GM23338 (cell line): Measurements from ENCODE around the gene ADAMTS1. TPM values are rescaled to one million over a fixed set of nuclear protein-coding genes. Genes with fewer than 3 reads are reported as not detected.

Source experiments
- ATAC-seq: fragments of 200-7000 bp; cut with Tn5 transposase; 3 replicates; pipeline ENCODE4 v1.9.1; 2020
- DNase-seq: peaks from one replicate; pipeline ENCODE4 v3.0.0-alpha.2; 2015; ENCODE audit warnings: low spot score
- H2AFZ ChIP-seq: fragments of 200-600 bp; sonication (generic); 2 replicates; pipeline ENCODE4 v1.8.0; 2016; ENCODE audit warnings: antibody characterized with exemption, mild to moderate bottlenecking, moderate library complexity
- H3F3A ChIP-seq: fragments of 200-600 bp; sonication (generic); replicated peaks from 2 replicates; pipeline ENCODE4 v1.8.0; 2017; ENCODE audit warnings: antibody characterized with exemption, mixed run types, low read depth
- H3K27ac ChIP-seq: fragments of 200-600 bp; sonication (generic); 2 replicates; pipeline ENCODE4 v1.6.1; 2016; ENCODE audit warnings: low read depth
- H3K27me3 ChIP-seq: fragments of 200-600 bp; sonication (generic); 2 replicates; pipeline ENCODE4 v1.8.0; 2016; ENCODE audit warnings: mild to moderate bottlenecking, mixed run types, moderate library complexity; ENCODE audit not compliant: insufficient read depth
- H3K36me3 ChIP-seq: fragments of 200-600 bp; sonication (generic); 2 replicates; pipeline ENCODE4 v1.8.0; 2016; ENCODE audit warnings: mild to moderate bottlenecking; ENCODE audit not compliant: insufficient read depth
- H3K4me1 ChIP-seq: fragments of 200-600 bp; sonication (generic); 2 replicates; pipeline ENCODE4 v1.8.0; 2016; ENCODE audit warnings: mild to moderate bottlenecking, moderate library complexity; ENCODE audit not compliant: insufficient read depth
- H3K4me2 ChIP-seq: fragments of 200-600 bp; sonication (generic); 2 replicates; pipeline ENCODE4 v1.7.1; 2017; ENCODE audit warnings: mixed run types
- H3K4me3 ChIP-seq: fragments of 200-600 bp; sonication (generic); 2 replicates; pipeline ENCODE4 v1.6.1; 2016; ENCODE audit warnings: mixed run types
- H3K79me2 ChIP-seq: fragments of 200-600 bp; sonication (generic); replicated peaks from 2 replicates; pipeline ENCODE4 v1.8.0; 2017; ENCODE audit warnings: mild to moderate bottlenecking; ENCODE audit not compliant: insufficient read depth
- H3K9me2 ChIP-seq: fragments of 200-600 bp; sonication (generic); 2 replicates; pipeline ENCODE4 v1.8.0; 2017; ENCODE audit not compliant: insufficient read depth
- H4K20me1 ChIP-seq: fragments of 200-600 bp; sonication (generic); replicated peaks from 2 replicates; pipeline ENCODE4 v1.8.0; 2017; ENCODE audit warnings: mild to moderate bottlenecking; ENCODE audit not compliant: insufficient read depth
- H3K27ac Mint-ChIP-seq: 2 replicates; pipeline ENCODE4 v1.8.0; 2020; ENCODE audit warnings: inconsistent platforms, mild to moderate bottlenecking, moderate library complexity, mixed read lengths
- H3K27me3 Mint-ChIP-seq: 3 replicates; pipeline ENCODE4 v1.8.0; 2022; ENCODE audit warnings: low read depth, mild to moderate bottlenecking, moderate library complexity, mixed read lengths, inconsistent platforms; ENCODE audit not compliant: insufficient read depth, poor library complexity
- H3K36me3 Mint-ChIP-seq: 3 replicates; pipeline ENCODE4 v1.8.0; 2021; ENCODE audit warnings: low read depth, mild to moderate bottlenecking, inconsistent platforms, moderate library complexity, mixed read lengths
- H3K4me1 Mint-ChIP-seq: 3 replicates; pipeline ENCODE4 v1.8.0; 2020; ENCODE audit warnings: mild to moderate bottlenecking, inconsistent platforms, mixed read lengths
- H3K4me3 Mint-ChIP-seq: 3 replicates; pipeline ENCODE4 v1.8.0; 2021; ENCODE audit warnings: moderate library complexity, mild to moderate bottlenecking, inconsistent platforms, mixed read lengths
- H3K9me3 Mint-ChIP-seq: 3 replicates; pipeline ENCODE4 v1.8.0; 2020; ENCODE audit warnings: moderate library complexity, mild to moderate bottlenecking, inconsistent platforms, mixed read lengths
- CREB1 ChIP-seq: fragments of 250-450 bp; sonication (Bioruptor Pico); IDR thresholded peaks from 2 replicates; pipeline ENCODE4 v1.5.0; 2020; ENCODE audit warnings: low read depth, mild to moderate bottlenecking, moderate library complexity
- CTCF ChIP-seq, 2 experiments: fragments of 200-600 bp in 1 of 2; sonication (generic) in 1 of 2; conservative IDR thresholded peaks; 2 replicates each; pipeline versions ENCODE4 v1.5.1 to v1.6.1; 2016 to 2017; ENCODE audit warnings: antibody characterized with exemption in 2 of 2, low read depth in 2 of 2, mild to moderate bottlenecking in 2 of 2, moderate library complexity in 1 of 2
- ETS1 ChIP-seq: IDR thresholded peaks from 2 replicates; pipeline ENCODE4 v1.6.1; 2016; ENCODE audit warnings: antibody characterized with exemption
- EZH2 ChIP-seq: fragments of 200-600 bp; sonication (generic); IDR thresholded peaks from one replicate; pipeline ENCODE4 v1.8.0; 2017; ENCODE audit warnings: antibody characterized with exemption, mild to moderate bottlenecking, low read depth; ENCODE audit not compliant: unreplicated experiment
- EZH2phosphoT487 ChIP-seq: fragments of 200-600 bp; sonication (generic); IDR thresholded peaks from one replicate; pipeline ENCODE4 v1.8.1; 2018; ENCODE audit warnings: antibody characterized with exemption; ENCODE audit not compliant: unreplicated experiment
- JUNB ChIP-seq: IDR thresholded peaks from one replicate; pipeline ENCODE4 v1.6.1; 2016; ENCODE audit warnings: antibody characterized with exemption; ENCODE audit not compliant: unreplicated experiment
- POLR2AphosphoS5 ChIP-seq: IDR thresholded peaks from 2 replicates; pipeline ENCODE4 v1.6.1; 2016; ENCODE audit warnings: antibody characterized with exemption, low read depth
- REST ChIP-seq: IDR thresholded peaks from one replicate; pipeline ENCODE4 v1.6.1; 2018; ENCODE audit warnings: antibody characterized with exemption; ENCODE audit not compliant: unreplicated experiment
- ZNF331 ChIP-seq: fragments of 250-450 bp; sonication (Bioruptor Pico); IDR thresholded peaks from 2 replicates; pipeline ENCODE4 v1.5.0; 2020; ENCODE audit warnings: low read depth, mild to moderate bottlenecking, moderate library complexity
- polyA plus RNA-seq: library from polyadenylated mRNA; unstranded; fragments of >200 nt; fragmentation: Nextera tagmentation; extraction: Ambion mirVana; gene quantifications from 2 replicates; pipeline ENCODE4 v1.2.1, GENCODE V29; 2016
- total RNA-seq: library from RNA; depleted of rRNA; stranded (reverse); fragments of >200 nt; shearing (Covaris generic); gene quantifications from 2 replicates; pipeline ENCODE4 v1.2.3, GENCODE V29; 2014

ADAMTS1 gene
- total and polyA plus RNA-seq, 2 experiments from 2014 or later: 6.1 to 15.4 TPM

DNA sequence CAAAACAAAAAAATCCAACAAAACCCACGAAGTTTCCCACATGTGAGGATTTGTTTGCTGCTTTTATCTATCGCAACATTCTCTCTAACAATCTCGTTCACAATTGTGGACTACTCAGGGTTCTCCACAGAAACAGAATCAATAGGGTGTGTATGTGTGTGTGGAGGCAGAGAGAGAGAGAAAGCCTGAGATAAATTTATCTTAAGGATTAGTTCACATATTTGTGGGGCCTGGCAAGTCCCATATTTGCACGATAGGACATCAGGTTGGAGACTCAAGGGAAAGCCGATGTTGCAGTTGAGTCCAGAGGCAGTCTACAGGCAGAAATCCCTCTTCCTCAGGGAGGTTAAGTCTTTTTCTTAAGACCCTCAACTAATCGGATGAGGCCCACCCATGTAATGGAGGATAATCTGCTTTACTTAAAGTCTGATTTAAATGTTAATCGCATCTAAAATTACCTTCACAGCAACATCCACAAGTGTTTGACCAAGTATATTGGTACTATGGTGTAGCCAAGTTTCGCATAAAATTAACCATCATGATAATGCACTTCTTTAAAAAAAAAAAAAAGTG is 31.7 kb downstream of the ADAMTS1 start (continued):
- TF ChIP-seq ZNF331 (CRISPR knock-in tag) (no peak), ETS1 (no peak), REST (no peak), EZH2 (no peak), EZH2phosphoT487 (no peak)

- Mint-ChIP-seq H3K27ac (no peak overlapping the region), H3K36me3 (no peaks in the 10 kb centered on the region)
Measured at GRCh38 chr21:26812173-26812572, 33.0 kb downstream of the ADAMTS1 start.

More at GRCh38 chr21:26812173-26812572, 33.0 kb downstream of the ADAMTS1 start:
- Histone ChIP-seq H3F3A (no peaks in the 10 kb centered on the region), H3K9me2 (no peaks in the 10 kb centered on the region), H3K4me2 (no peak overlapping the region), H2AFZ (no peak overlapping the region), H3K79me2 (no peaks in the 10 kb centered on the region), H4K20me1 (no peaks in the 10 kb centered on the region), H3K27ac (no peak overlapping the region), H3K4me1 (no peaks in the 10 kb centered on the region), H3K36me3 (no peaks in the 10 kb centered on the region), H3K27me3 (no peaks in the 10 kb centered on the region), H3K4me3 (no peak overlapping the region)
- TF ChIP-seq EZH2 (no peak), JUNB (no peak), ETS1 (no peak), REST (no peak), CTCF (conservative IDR thresholded peaks at IDR 0.05; ENCODE audit: low read depth in 2 of 2) (no peak), POLR2AphosphoS5 (no peak), ZNF331 (CRISPR knock-in tag) (no peak), CREB1 (CRISPR knock-in tag) (no peak), EZH2phosphoT487 (no peak)
- ATAC-seq (no peak), DNase-seq (no peak)
- H3K4me3 Mint-ChIP-seq: no peak overlapping the region
- H3K9me3 Mint-ChIP-seq: no peaks in the 10 kb centered on the region
- H3K4me1 Mint-ChIP-seq: peaks cover 2% of the 10 kb centered on the region; the same call in 1 of the 3 replicates
- no peaks in the 10 kb centered on the region for H3K27me3 Mint-ChIP-seq
